Right atrium auricular region (tissue), 2 donors: ENCODE results near the gene KCNE5. TPM values are rescaled to one million over a fixed set of nuclear protein-coding genes. Genes with fewer than 3 reads are reported as not detected.

Experiments
- DNase-seq: peaks from one replicate; pipeline ENCODE4 v3.0.0-alpha.2; 2019; ENCODE audit warnings: low spot score
- H3K27ac ChIP-seq, 2 donors: fragments of 200-600 bp; sonication (generic); 1 replicate in 1 of 2; 2 replicates in 1 of 2; pipeline ENCODE4 v1.5.1; 2016 to 2019
- H3K27me3 ChIP-seq, 2 donors: fragments of 200-600 bp; sonication (generic); one replicate each; pipeline versions ENCODE4 v1.5.1 to v1.6.0; 2017 to 2019
- H3K36me3 ChIP-seq: fragments of 200-600 bp; sonication (generic); one replicate; pipeline ENCODE4 v1.5.1; 2016
- H3K4me1 ChIP-seq, 2 donors: fragments of 200-600 bp; sonication (generic); one replicate each; pipeline versions ENCODE4 v1.5.1 to v1.6.0; 2017 to 2019
- H3K4me3 ChIP-seq, 2 donors: fragments of 200-600 bp; sonication (generic); 1 replicate in 1 of 2; 2 replicates in 1 of 2; pipeline ENCODE4 v1.5.1; 2017 to 2019; ENCODE audit warnings: mild to moderate bottlenecking in 1 of 2, moderate library complexity in 1 of 2
- H3K9me3 ChIP-seq, 2 donors: fragments of 200-600 bp; sonication (generic); one replicate each; pipeline ENCODE4 v1.5.1; 2019
- total RNA-seq, 2 donors: library from RNA; depleted of rRNA; stranded (reverse); fragments of >200 nt; gene quantifications; one replicate each; pipeline ENCODE4 v1.1.0, GENCODE V29; 2016
- TF ChIP-seq, protein P1 (sequence below), 2 donors: fragments of 200-600 bp; sonication (generic); IDR thresholded peaks; one replicate each; pipeline ENCODE4 v1.5.1; 2019; ENCODE audit warnings: antibody characterized with exemption in 2 of 2

The KCNE5 gene
- total RNA-seq, 2 donors from 2014 or later, result 0.63 TPM; not detected in 1

- Histone ChIP-seq H3K4me3 (no peak overlapping the region), H3K27ac (no peak overlapping the region), H3K9me3 (no peaks in the 10 kb centered on the region), H3K27me3 (no peaks in the 10 kb centered on the region), H3K36me3 (no peaks in the 10 kb centered on the region), H3K4me1 (no peaks in the 10 kb centered on the region)
- TF ChIP-seq, protein P1, sequence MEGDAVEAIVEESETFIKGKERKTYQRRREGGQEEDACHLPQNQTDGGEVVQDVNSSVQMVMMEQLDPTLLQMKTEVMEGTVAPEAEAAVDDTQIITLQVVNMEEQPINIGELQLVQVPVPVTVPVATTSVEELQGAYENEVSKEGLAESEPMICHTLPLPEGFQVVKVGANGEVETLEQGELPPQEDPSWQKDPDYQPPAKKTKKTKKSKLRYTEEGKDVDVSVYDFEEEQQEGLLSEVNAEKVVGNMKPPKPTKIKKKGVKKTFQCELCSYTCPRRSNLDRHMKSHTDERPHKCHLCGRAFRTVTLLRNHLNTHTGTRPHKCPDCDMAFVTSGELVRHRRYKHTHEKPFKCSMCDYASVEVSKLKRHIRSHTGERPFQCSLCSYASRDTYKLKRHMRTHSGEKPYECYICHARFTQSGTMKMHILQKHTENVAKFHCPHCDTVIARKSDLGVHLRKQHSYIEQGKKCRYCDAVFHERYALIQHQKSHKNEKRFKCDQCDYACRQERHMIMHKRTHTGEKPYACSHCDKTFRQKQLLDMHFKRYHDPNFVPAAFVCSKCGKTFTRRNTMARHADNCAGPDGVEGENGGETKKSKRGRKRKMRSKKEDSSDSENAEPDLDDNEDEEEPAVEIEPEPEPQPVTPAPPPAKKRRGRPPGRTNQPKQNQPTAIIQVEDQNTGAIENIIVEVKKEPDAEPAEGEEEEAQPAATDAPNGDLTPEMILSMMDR (IDR thresholded peaks at IDR 0.05), result no peak
- DNase-seq, result no peak
Measured at GRCh38 chrX:109619771-109620170, 5.2 kb downstream of the KCNE5 start.

GRCh38 chrX:109614951-109615350 is 10.0 kb downstream of the KCNE5 start:
- no peaks in the 10 kb centered on the region for H3K4me1 ChIP-seq
- DNase-seq, result no peak
- H3K4me3 ChIP-seq, result no peak overlapping the region
- no peaks in the 10 kb centered on the region for H3K27me3 ChIP-seq
- H3K9me3 ChIP-seq, result no peaks in the 10 kb centered on the region
- H3K27ac ChIP-seq, result no peak overlapping the region
- no peaks in the 10 kb centered on the region for H3K36me3 ChIP-seq
- TF ChIP-seq, protein P1 (IDR thresholded peaks at IDR 0.05), result no peak

DNA sequence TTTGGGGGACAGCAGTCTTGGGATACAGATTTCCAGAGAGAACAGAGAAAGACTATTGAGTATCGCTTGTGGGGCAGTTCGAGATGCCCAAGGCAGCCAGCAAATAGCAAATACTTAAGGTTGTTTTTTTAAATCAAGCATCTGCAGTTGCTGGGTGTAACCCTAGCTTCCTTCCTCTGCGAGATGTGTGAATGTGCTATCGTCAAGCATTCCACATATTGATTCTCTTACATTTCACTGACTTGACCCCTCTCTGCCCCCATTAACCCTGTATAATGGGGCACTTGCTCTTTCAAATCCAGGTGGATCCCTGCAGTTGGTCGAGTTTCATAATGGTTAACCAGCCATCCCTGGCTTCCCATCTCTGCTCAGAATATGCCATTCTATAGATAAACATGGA is 23.5 kb downstream of the KCNE5 start:
- TF ChIP-seq, protein P1 (IDR thresholded peaks at IDR 0.05), result no peak
- Histone ChIP-seq H3K9me3 (peaks cover 0 to 5% of the 10 kb centered on the region in 2 donors), H3K4me3 (no peak overlapping the region), H3K27ac (no peak overlapping the region), H3K27me3 (no peaks in the 10 kb centered on the region), H3K4me1 (no peaks in the 10 kb centered on the region), H3K36me3 (no peaks in the 10 kb centered on the region)
- DNase-seq, result no peak

DNA sequence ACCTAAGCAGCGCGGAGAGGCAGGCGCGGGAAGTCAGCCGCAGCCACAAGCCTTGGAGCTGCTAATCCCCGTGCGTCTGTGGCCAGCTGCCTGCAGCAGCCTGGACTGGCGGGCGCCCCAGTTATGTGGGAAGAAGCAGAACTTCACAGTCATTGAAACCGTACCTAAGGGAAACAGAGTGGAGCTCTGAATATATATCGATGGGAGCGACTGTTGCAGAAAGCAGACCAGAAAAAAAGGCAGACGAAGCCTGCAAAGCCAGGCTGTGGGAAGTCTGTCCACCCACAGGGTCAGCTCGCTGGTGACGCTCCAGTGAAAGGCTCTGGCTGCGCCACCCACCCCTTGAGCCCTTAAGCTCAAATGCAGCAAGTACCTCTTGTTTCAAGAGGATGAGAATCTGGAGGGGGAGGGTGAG is 24.7 kb downstream of the KCNE5 start:
- no peaks in the 10 kb centered on the region for H3K36me3 ChIP-seq
- no peaks in the 10 kb centered on the region for H3K27me3 ChIP-seq
- H3K9me3 ChIP-seq, result peaks cover 0 to 1% of the 10 kb centered on the region in 2 donors
- H3K27ac ChIP-seq, result no peak overlapping the region
- TF ChIP-seq, protein P1 (IDR thresholded peaks at IDR 0.05), result no peak
- no peaks in the 10 kb centered on the region for H3K4me1 ChIP-seq
- no peak overlapping the region for H3K4me3 ChIP-seq
- DNase-seq, result no peak

- Histone ChIP-seq H3K4me3 (no peak overlapping the region), H3K27ac (no peak overlapping the region), H3K36me3 (no peaks in the 10 kb centered on the region), H3K4me1 (no peaks in the 10 kb centered on the region), H3K9me3 (no peaks in the 10 kb centered on the region), H3K27me3 (no peaks in the 10 kb centered on the region)
- DNase-seq, result no peak
- TF ChIP-seq, protein P1 (IDR thresholded peaks at IDR 0.05), result no peak
Measured at GRCh38 chrX:109596015-109596414, 29.0 kb downstream of the KCNE5 start.

GRCh38 chrX:109590176-109590575 is 34.8 kb downstream of the KCNE5 start:
- Histone ChIP-seq H3K4me1 (no peaks in the 10 kb centered on the region), H3K27ac (no peak overlapping the region), H3K36me3 (no peaks in the 10 kb centered on the region), H3K9me3 (no peaks in the 10 kb centered on the region), H3K4me3 (no peak overlapping the region), H3K27me3 (no peaks in the 10 kb centered on the region)
- TF ChIP-seq, protein P1 (IDR thresholded peaks at IDR 0.05), result no peak
- no peak for DNase-seq
